Duodenal mucosa (tissue), 2 donors: ENCODE results near the gene WSB2.

Experiments used
- H3K27ac ChIP-seq: one replicate; pipeline ENCODE4 v1.7.0; 2013; ENCODE audit warnings: low read depth, low read length
- H3K27me3 ChIP-seq, 2 donors: one replicate each; pipeline ENCODE4 v1.7.0; 2013; ENCODE audit warnings: low read length in 2 of 2, control low read depth in 1 of 2; ENCODE audit not compliant: insufficient read depth in 2 of 2, control insufficient read depth in 1 of 2
- H3K36me3 ChIP-seq, 2 donors: one replicate each; pipeline ENCODE4 v1.7.0; 2013; ENCODE audit warnings: low read length in 2 of 2, control low read depth in 1 of 2; ENCODE audit not compliant: insufficient read depth in 2 of 2, control insufficient read depth in 1 of 2
- H3K4me1 ChIP-seq, 2 donors: one replicate each; pipeline ENCODE4 v1.7.0; 2013; ENCODE audit warnings: low read length in 2 of 2, control low read depth in 1 of 2; ENCODE audit not compliant: insufficient read depth in 2 of 2, control insufficient read depth in 1 of 2
- H3K4me3 ChIP-seq, 2 donors: one replicate each; pipeline ENCODE4 v1.7.0; 2013; ENCODE audit warnings: low read length in 2 of 2, low read depth in 1 of 2
- H3K9ac ChIP-seq, 2 donors: one replicate each; pipeline ENCODE4 v1.7.0; 2013; ENCODE audit warnings: low read length in 2 of 2, low read depth in 1 of 2
- H3K9me3 ChIP-seq, 2 donors: one replicate each; pipeline ENCODE4 v1.7.0; 2013; ENCODE audit warnings: low read length in 2 of 2, control low read depth in 1 of 2; ENCODE audit not compliant: control insufficient read depth in 1 of 2

Gene WSB2

DNA sequence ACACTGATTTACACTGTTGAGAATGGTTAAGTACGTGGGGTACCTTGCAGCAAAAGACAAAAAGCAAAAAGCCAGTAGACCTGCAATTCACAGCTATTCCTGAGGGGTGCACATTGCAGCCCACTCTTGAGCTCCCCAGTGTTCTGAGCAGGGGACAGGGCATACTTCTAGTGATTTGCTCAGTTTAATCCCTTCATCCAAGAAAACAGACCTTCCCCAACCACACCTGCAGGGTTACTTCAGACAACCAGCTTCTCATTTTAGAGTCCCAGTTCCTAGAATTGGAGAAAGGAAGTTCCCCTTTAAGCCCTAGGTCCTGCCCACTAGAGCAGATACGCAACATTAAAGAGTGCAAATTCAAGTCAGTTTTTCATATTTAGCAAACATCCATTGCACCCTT lies 3.6 kb upstream of the WSB2 start:
- Histone ChIP-seq H3K9me3 (no peaks in the 10 kb centered on the region), H3K4me1 (peaks cover 24 to 29% of the 10 kb centered on the region in 2 donors), H3K27ac (no peak overlapping the region), H3K27me3 (no peaks in the 10 kb centered on the region), H3K9ac (no peak overlapping the region), H3K36me3 (peaks cover 0 to 14% of the 10 kb centered on the region in 2 donors), H3K4me3 (peak overlapping the region in 1 of 2 donors; percentile 11)

DNA sequence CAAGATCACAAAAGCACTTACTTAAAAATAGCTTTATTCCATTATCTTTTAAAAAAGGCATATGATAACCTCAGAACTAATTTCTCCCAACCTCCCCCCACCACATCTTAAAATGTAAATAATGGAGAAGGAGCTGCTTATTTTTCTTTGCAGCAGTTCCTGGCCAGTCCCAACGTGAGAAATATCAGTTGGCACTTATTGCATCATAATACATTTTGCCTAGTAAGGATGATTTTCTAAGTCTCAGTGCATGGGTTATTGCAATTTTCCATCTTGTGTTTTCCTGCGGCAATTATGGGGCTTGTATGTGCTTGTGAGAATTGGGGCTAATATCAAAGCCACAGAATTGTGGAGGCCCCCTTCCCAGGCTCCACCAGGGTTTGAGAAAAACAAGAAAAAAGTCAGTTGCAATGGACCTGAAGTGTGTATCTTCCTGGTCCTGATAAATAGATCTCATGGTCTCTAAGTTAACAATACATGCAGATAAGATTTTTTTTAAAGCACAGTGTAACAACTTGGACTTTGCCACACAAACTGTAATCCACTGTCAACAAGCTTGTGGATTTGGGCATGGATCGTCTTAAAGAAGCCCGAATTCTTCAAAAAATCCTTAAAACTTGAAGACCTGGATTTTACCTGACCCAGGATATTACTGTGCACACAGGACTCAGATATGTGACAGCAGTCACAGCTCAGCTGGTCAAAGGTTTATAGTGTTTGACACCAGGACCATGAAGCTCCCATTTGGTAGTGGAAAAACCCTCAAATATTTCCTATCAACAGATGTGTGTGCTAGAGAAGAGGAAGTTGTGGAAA lies 2.8 kb upstream of the WSB2 start:
- Histone ChIP-seq H3K4me3 (peak overlapping the region in 1 of 2 donors; percentile 21), H3K9me3 (no peaks in the 10 kb centered on the region), H3K27ac (no peak overlapping the region), H3K9ac (no peak overlapping the region), H3K4me1 (peaks cover 24 to 34% of the 10 kb centered on the region in 2 donors), H3K36me3 (peaks cover 0 to 13% of the 10 kb centered on the region in 2 donors), H3K27me3 (no peaks in the 10 kb centered on the region)

DNA sequence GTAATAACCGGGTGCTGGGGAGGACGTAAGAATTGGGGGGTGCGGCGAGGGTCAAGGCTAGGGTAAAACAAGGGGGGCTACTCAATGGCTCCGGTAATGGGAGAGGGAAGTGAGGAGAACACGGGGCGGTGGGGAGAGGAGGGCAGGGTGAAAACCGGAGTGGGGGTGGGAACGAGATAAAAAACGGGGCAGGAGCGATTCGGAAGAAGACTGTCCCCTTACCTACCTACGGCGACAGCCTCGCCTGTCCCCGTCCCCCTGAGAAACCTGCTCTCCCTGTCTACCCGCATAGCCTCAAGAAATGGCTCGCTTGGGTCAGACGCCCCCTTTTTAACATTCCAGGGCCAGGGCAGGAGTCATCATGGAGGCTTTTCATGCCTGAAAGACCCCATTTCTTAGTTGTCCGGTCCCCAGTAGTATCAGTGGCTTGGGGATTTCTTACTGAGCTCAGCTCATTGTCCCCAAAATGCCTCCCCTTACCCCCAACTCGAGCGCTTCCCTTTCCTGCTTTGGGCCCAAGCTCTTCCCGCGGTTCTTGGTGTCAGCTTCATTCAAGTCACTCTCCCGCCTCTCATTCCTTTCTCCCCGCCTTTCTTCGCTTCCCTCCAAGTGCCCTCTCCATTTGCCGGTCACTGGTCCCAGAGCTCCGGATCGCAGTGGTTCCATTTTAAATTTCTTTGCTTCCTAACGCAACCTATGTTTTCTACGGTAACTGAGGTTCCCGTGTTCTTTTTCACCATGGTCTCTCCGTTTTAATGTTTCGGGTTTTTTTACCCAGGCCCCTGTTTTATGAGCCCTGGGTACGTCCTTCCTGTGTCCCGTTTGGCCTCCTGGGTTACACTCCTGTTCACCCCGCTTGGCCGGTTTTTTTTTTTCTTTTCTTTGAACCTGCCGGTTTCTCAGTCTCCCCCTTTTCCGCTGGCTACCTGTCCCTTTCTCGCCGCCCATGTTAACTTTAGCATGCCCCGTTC lies 1.2 kb upstream of the WSB2 start:
- peak overlapping the region; percentile 96 to 98 for H3K9ac ChIP-seq
- H3K4me1 ChIP-seq: peaks cover 24 to 34% of the 10 kb centered on the region in 2 donors
- H3K36me3 ChIP-seq: peaks cover 0 to 6% of the 10 kb centered on the region in 2 donors
- H3K4me3 ChIP-seq: peak overlapping the region; percentile 90 to 91
- H3K9me3 ChIP-seq: no peaks in the 10 kb centered on the region
- peak overlapping the region; percentile 92 for H3K27ac ChIP-seq
- no peaks in the 10 kb centered on the region for H3K27me3 ChIP-seq

DNA sequence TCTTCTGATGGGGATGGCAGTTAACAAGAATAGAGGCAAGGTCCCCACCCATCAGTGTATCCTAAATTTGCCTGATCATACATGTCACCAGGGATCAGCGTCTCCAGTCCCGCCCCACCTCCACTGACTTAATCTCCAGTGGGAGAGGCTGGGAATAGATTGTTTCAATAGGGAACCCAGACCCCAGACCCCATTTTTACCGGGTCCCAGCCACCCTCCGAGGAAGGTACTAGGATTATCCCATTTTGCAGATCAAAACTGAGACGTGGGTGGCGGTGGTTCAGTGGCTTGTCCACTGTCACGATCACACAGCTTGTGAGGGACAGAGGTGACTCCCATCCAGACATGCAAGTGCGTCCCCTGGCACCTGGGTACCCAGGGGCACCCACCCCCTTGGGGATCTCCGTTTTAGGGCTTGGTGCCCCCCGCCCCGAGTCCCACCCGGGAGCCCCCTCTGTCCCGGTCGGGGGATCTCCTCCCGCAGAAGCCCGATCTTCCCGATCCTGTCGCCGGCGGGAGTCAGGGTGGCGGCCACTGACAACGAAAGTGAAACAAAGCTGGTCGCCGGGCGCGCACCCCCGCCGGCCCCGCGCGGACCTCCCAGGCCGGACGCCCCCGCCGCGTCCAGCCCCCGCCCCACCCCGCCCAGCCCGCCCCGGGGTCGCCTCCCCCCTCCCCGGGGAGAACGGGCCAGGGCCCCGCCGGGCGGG lies 523 bp downstream of the WSB2 start:
- Histone ChIP-seq H3K9ac (peak overlapping the region; percentile 85 to 97), H3K27ac (peak overlapping the region; percentile 92), H3K36me3 (no peaks in the 10 kb centered on the region), H3K27me3 (no peaks in the 10 kb centered on the region), H3K4me3 (peak overlapping the region; percentile 88 to 90), H3K9me3 (no peaks in the 10 kb centered on the region), H3K4me1 (peaks cover 37 to 42% of the 10 kb centered on the region in 2 donors)

DNA sequence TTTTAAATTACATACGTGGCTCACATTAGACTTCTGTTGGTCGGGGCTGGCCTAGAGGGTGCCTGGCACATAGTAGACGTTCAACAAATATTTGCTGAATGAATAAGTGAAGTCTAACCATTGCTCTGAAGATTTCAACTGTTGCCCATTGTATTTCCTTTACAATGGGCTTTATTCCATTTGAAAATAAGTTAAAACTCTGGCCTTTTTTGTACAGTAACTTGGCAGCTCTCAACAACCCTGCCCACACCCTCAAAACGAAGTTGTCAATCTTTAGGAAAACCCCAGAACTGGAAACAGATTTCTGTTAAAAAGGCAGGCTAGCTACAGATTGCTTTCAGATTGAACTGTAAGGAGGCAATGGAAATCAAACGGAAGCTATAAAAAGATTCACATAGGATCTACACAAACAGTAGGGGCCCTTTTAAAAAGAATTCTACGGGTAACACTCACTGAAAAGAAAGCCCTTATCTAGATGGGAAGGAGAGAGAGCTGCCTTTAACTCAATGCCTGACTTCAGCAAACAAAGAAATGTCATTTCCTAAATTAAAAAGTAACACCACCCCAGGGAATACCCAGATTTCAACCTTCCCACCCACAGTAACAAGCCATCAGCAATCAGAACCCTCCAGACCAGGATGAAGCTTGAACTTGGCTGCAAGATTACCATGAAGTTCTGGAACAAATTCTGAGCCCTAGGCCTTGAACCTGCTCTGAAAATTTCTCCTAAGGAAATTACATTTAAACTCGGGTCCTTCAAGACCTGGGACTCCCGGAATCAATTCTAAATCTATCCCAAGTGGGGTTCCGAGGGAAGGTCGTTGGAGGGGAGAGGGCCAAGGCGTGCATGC lies 1.4 kb downstream of the WSB2 start:
- Histone ChIP-seq H3K4me3 (peak overlapping the region; percentile 88 to 90), H3K4me1 (peaks cover 36 to 41% of the 10 kb centered on the region in 2 donors), H3K9me3 (no peaks in the 10 kb centered on the region), H3K27ac (peak overlapping the region; percentile 92), H3K36me3 (no peaks in the 10 kb centered on the region), H3K9ac (peak overlapping the region; percentile 85 to 97), H3K27me3 (no peaks in the 10 kb centered on the region)

DNA sequence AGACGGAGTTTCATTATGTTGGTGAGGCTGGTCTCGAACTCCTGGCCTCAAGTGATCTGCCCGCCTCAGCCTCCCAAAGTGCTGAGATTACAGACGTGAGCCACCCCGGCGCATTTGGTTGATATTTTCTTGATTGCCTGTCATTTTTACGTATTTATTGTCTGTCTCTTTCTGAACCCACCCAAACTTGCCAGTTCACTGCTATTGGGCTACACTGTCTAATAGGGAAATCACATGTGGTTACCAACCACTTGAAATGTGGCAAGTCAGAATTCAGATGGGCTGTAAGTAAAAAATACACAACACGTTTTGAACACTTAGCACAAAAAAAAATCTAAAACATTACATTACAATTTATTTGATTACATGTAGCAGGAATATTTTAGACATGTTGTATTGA lies 2.1 kb downstream of the WSB2 start:
- peaks cover 29 to 34% of the 10 kb centered on the region in 2 donors for H3K4me1 ChIP-seq
- no peaks in the 10 kb centered on the region for H3K36me3 ChIP-seq
- no peak overlapping the region for H3K27ac ChIP-seq
- no peaks in the 10 kb centered on the region for H3K27me3 ChIP-seq
- no peak overlapping the region for H3K9ac ChIP-seq
- no peak overlapping the region for H3K4me3 ChIP-seq
- no peaks in the 10 kb centered on the region for H3K9me3 ChIP-seq

DNA sequence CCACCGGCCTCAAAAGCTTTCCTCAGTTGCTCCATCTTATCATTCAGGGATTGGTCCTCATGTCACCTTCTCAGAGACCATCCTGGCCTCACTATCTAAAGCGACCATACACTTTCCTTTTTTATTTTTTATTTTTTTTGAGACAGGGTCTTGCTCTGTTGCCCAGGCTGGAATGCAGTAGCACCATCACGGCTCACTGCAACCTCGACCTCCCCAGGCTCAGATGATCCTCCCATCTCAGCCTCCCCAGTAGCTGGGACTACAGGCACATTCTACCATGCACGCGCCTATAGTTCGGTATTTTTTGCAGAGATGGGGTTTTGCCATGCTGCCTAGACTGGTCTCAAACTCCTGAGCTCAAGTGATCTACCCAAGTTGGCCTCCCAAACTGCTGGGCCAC lies 2.8 kb downstream of the WSB2 start:
- H3K36me3 ChIP-seq: no peaks in the 10 kb centered on the region
- no peak overlapping the region for H3K27ac ChIP-seq
- H3K9me3 ChIP-seq: no peaks in the 10 kb centered on the region
- no peak overlapping the region for H3K4me3 ChIP-seq
- no peaks in the 10 kb centered on the region for H3K27me3 ChIP-seq
- peaks cover 27 to 34% of the 10 kb centered on the region in 2 donors for H3K4me1 ChIP-seq
- no peak overlapping the region for H3K9ac ChIP-seq

DNA sequence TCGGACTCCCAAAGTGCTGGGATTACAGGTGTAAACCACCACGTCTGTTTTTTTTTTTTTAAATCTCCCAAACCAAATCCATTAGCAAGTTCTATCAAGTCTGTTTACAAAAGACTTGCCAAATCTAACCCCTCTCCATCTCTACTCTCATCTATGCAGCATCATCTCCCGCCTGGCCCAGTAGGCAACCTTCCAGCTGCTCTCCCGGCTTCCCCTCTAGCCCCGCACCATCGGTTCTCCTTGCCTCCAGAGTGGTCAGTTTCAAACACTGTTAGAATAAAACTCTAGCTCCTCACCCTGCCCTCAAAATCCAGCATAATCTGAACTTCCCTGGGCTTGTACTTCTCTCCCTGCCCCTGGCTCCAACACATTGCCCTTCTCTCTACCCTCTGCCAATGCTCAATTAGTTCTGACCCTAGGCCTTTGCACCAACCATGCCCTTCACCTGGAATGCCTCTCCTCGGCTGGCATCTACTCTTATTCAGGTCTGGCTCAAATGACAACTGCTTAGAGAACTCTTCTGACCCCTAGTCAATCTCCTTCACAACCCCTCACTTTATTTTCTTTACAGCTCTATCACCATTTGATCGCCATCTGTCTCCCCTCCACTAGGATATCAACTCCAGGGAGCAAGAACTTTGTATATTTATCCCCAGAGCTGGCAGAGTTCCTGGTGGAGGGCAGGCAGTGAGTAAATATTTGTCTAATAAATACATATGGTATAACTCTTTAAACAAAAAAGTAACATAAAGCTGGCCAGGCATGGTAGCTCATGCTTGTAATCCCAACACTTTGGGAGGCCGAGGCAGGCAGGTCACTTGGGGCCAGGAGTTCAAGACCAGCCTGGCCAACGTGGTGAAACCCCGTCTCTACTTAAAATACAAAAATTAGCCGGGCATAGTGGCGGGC lies 4.9 kb downstream of the WSB2 start:
- no peaks in the 10 kb centered on the region for H3K27me3 ChIP-seq
- no peak overlapping the region for H3K27ac ChIP-seq
- H3K9ac ChIP-seq: peak overlapping the region in 1 of 2 donors; percentile 27
- H3K9me3 ChIP-seq: no peaks in the 10 kb centered on the region
- H3K36me3 ChIP-seq: peaks cover 4 to 5% of the 10 kb centered on the region in 2 donors
- peaks cover 39 to 43% of the 10 kb centered on the region in 2 donors for H3K4me1 ChIP-seq
- no peak overlapping the region for H3K4me3 ChIP-seq
